PFSK-1 (cell line): ENCODE data around the gene PDK2. TPM values are rescaled to one million over a fixed set of nuclear protein-coding genes. Genes with fewer than 3 reads are reported as not detected.

ENCODE experiments used
- FOXP2 ChIP-seq: optimal IDR thresholded peaks from 2 replicates; pipeline ENCODE3; 2011; ENCODE audit warnings: borderline replicate concordance, control low read depth, inconsistent platforms; ENCODE audit not compliant: insufficient read depth; ENCODE audit errors: extremely low read length, extremely low read depth
- POLR2AphosphoS5 ChIP-seq: IDR thresholded peaks from 2 replicates; pipeline ENCODE4 v1.6.1; 2012; ENCODE audit warnings: low read depth, mild to moderate bottlenecking, control low read depth, low read length, moderate library complexity
- REST ChIP-seq, 2 experiments: IDR thresholded peaks; 2 replicates each; pipeline versions ENCODE4 v1.6.1 to v1.8.0; 2011 to 2012; ENCODE audit warnings: low read depth in 2 of 2, low read length in 2 of 2, control low read depth in 1 of 2, inconsistent platforms in 1 of 2, mild to moderate bottlenecking in 1 of 2, moderate library complexity in 1 of 2; ENCODE audit not compliant: insufficient read depth in 1 of 2
- SIN3A ChIP-seq: IDR thresholded peaks from 2 replicates; pipeline ENCODE4 v1.6.1; 2012; ENCODE audit warnings: mild to moderate bottlenecking, low read length, moderate library complexity, borderline replicate concordance; ENCODE audit not compliant: insufficient read depth
- TAF1 ChIP-seq: IDR thresholded peaks from 2 replicates; pipeline ENCODE4 v1.6.1; 2012; ENCODE audit warnings: low read length, control low read depth, borderline replicate concordance; ENCODE audit not compliant: insufficient read depth
- polyA plus RNA-seq: library from polyadenylated mRNA; unstranded; fragments of >200 nt; gene quantifications from one replicate; pipeline ENCODE4 v1.2.1, GENCODE V29; 2012; ENCODE audit warnings: low read depth, missing spikeins; ENCODE audit not compliant: insufficient read length

PDK2 gene
- polyA plus RNA-seq: 25.4 TPM

- no peak for TF ChIP-seq TAF1
- TF ChIP-seq POLR2AphosphoS5: no peak
- no peak for TF ChIP-seq REST (IDR thresholded peaks at IDR 0.05; ENCODE audit: insufficient read depth in 1 of 2, low read depth in 2 of 2, low read length in 2 of 2)
- TF ChIP-seq FOXP2: no peak
- no peak for TF ChIP-seq SIN3A
These were observed at the start of gene PDK2 for GRCh38 chr17:50094753-50095619. PDK2 (plus strand) TSS chr17:50095351; CDS start chr17:50095436, 85 bp downstream.

GRCh38 chr17:50046179-50046578 lies 49.0 kb upstream of the PDK2 start:
- no peak for TF ChIP-seq FOXP2
- no peak for TF ChIP-seq REST (IDR thresholded peaks at IDR 0.05; ENCODE audit: insufficient read depth in 1 of 2, low read depth in 2 of 2, low read length in 2 of 2)
- no peak for TF ChIP-seq SIN3A
- no peak for TF ChIP-seq POLR2AphosphoS5
- TF ChIP-seq TAF1: no peak

- no peak for TF ChIP-seq POLR2AphosphoS5
- TF ChIP-seq REST (IDR thresholded peaks at IDR 0.05; ENCODE audit: insufficient read depth in 1 of 2, low read depth in 2 of 2, low read length in 2 of 2): no peak
- TF ChIP-seq TAF1: no peak
- TF ChIP-seq SIN3A: no peak
- no peak for TF ChIP-seq FOXP2
These were observed 48.5 kb upstream of the PDK2 start for GRCh38 chr17:50046667-50047066.

- TF ChIP-seq POLR2AphosphoS5: no peak
- no peak for TF ChIP-seq FOXP2
- no peak for TF ChIP-seq TAF1
- no peak for TF ChIP-seq SIN3A
- no peak for TF ChIP-seq REST (IDR thresholded peaks at IDR 0.05; ENCODE audit: insufficient read depth in 1 of 2, low read depth in 2 of 2, low read length in 2 of 2)
These were observed 48.1 kb upstream of the PDK2 start for GRCh38 chr17:50047083-50047482.
